Colonic mucosa (tissue), 4 donors: ENCODE results near the gene SPRED3. TPM values are rescaled to one million over a fixed set of nuclear protein-coding genes. Genes with fewer than 3 reads are reported as not detected.

Source experiments
- DNase-seq: peaks from one replicate; pipeline ENCODE4 v3.0.0-alpha.2; 2020
- H3K27ac ChIP-seq: fragments of 200-600 bp; one replicate; pipeline ENCODE4 v1.8.0; 2021
- H3K27me3 ChIP-seq: fragments of 200-600 bp; one replicate; pipeline ENCODE4 v1.8.0; 2021
- H3K36me3 ChIP-seq: fragments of 200-600 bp; one replicate; pipeline ENCODE4 v1.8.0; 2021
- H3K4me1 ChIP-seq: fragments of 200-600 bp; one replicate; pipeline ENCODE4 v1.8.0; 2021; ENCODE audit warnings: mild to moderate bottlenecking
- H3K4me3 ChIP-seq: fragments of 200-600 bp; one replicate; pipeline ENCODE4 v1.8.0; 2021
- H3K9ac ChIP-seq, 2 donors: one replicate each; pipeline ENCODE4 v1.7.0; 2013; ENCODE audit warnings: control low read depth in 2 of 2, low read depth in 2 of 2, low read length in 2 of 2
- H3K9me3 ChIP-seq: fragments of 200-600 bp; one replicate; pipeline ENCODE4 v1.8.0; 2021
- intact Hi-C: fragments of 100-400 bp; cut with DNase I; formaldehyde crosslinking; loops from one replicate; pipeline ENCODE4 v1.14.1; 2022
- total RNA-seq, 2 donors: library from RNA; stranded (reverse); fragmentation: NEBNext Ultra II Directional in 1 of 2; extraction: Animal tissue kit (Norgen Biotek cat#: 25700) in 1 of 2; gene quantifications; one replicate each; pipeline ENCODE4 v1.2.1, GENCODE V29; 2021
- TF ChIP-seq, protein P1 (sequence below): fragments of 200-600 bp; IDR thresholded peaks from one replicate; pipeline ENCODE4 v1.8.0; 2022; ENCODE audit warnings: antibody characterized with exemption, mild to moderate bottlenecking
- donor health status: healthy.
- donor health status: DM: no; HTN: no; CAD: no.
- donor health status: DM: no; HTN: no; CAD: no.

SPRED3 gene
- total RNA-seq, 2 donors from 2014 or later, result 0.61 to 0.99 TPM

DNA sequence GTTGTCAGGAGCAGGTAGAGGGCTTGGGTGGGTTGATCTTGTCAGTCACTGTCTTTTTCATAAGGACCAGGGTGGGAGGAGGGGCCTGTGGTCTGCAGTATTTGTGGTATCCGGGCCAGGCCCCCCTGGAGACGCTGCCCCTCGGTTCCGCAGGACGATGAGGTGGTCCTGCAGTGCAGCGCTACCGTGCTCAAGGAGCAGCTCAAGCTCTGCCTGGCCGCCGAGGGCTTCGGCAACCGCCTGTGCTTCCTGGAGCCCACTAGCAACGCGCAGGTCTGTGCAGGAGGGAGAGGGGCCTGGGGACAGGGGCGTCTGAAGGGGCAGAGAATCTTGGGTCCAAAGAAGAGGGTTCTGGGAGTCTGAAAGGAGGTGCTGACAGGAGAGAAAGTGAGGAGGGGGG is 52.1 kb downstream of the SPRED3 start:
- no peaks in the 10 kb centered on the region for H3K4me1 ChIP-seq
- H3K27me3 ChIP-seq, result no peaks in the 10 kb centered on the region
- TF ChIP-seq, protein P1, sequence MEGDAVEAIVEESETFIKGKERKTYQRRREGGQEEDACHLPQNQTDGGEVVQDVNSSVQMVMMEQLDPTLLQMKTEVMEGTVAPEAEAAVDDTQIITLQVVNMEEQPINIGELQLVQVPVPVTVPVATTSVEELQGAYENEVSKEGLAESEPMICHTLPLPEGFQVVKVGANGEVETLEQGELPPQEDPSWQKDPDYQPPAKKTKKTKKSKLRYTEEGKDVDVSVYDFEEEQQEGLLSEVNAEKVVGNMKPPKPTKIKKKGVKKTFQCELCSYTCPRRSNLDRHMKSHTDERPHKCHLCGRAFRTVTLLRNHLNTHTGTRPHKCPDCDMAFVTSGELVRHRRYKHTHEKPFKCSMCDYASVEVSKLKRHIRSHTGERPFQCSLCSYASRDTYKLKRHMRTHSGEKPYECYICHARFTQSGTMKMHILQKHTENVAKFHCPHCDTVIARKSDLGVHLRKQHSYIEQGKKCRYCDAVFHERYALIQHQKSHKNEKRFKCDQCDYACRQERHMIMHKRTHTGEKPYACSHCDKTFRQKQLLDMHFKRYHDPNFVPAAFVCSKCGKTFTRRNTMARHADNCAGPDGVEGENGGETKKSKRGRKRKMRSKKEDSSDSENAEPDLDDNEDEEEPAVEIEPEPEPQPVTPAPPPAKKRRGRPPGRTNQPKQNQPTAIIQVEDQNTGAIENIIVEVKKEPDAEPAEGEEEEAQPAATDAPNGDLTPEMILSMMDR, result no peak
- no peak for DNase-seq
- no peak overlapping the region for H3K27ac ChIP-seq
- H3K36me3 ChIP-seq, result no peaks in the 10 kb centered on the region
- H3K9ac ChIP-seq, result no peak overlapping the region
- no peak overlapping the region for H3K4me3 ChIP-seq
- intact Hi-C loops, result no loop called here
- no peaks in the 10 kb centered on the region for H3K9me3 ChIP-seq

DNA sequence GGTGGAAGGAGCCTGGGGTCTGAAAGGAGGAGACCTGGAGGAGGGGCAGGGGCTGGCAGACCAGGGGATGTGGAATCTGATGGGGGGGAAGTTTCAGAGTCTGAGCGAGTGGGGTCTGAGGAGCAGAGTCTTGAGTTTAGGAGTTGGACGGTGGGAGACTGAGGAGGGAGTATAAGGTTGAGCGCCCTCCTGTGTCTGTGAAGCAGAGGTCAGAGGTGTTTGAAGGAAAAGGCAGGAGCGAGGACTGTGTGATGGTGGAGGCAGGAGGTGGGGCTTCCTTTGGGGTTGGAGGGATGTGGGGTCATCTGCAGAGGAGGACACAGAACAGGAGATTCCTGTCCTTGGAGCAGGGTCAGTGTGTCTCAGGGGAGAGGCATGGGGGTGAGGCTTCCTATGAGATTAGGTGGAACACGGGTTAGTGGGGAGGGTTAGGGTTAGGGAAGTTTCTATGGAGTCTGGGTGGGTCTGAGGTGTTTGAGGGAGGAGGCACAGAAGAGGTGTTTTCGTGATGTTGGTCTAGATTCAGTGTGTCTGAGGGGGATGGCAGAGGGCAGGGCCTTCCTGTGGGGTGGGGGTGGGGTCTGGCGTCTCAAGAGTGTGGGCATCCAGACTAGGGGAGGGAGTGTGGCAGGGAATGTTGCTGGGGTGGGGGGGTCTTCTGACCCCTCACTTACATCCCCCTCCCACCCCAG is 53.3 kb downstream of the SPRED3 start:
- no peak overlapping the region for H3K4me3 ChIP-seq
- no peaks in the 10 kb centered on the region for H3K36me3 ChIP-seq
- no peaks in the 10 kb centered on the region for H3K9me3 ChIP-seq
- no peak overlapping the region for H3K27ac ChIP-seq
- TF ChIP-seq, protein P1, result no peak
- no peak for DNase-seq
- H3K4me1 ChIP-seq, result no peaks in the 10 kb centered on the region
- H3K27me3 ChIP-seq, result no peaks in the 10 kb centered on the region
- H3K9ac ChIP-seq, result no peak overlapping the region
- intact Hi-C loops, result no loop called here

DNA sequence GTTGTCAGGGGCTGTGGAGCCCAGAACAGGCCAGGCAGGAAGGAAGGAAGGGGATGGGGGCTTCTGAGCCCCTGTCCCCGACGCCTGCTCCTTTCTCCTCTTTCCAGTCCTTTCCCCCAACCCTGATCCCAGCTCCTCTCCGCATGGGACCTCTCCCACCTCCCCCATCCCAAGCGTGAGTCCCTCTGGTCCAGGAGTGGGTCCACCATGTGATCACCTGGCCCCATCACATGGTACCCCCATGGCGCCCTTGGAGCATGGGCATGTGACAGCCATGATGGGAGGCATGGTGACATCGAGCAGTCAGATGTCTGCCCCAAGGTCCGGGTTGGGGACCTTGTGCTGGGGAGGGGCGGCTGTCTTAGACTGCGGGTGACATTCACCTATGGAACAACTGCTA is 54.2 kb downstream of the SPRED3 start:
- no peaks in the 10 kb centered on the region for H3K9me3 ChIP-seq
- intact Hi-C loops, result no loop called here
- no peak overlapping the region for H3K9ac ChIP-seq
- no peak overlapping the region for H3K27ac ChIP-seq
- no peaks in the 10 kb centered on the region for H3K4me1 ChIP-seq
- no peak for DNase-seq
- TF ChIP-seq, protein P1, result no peak
- H3K36me3 ChIP-seq, result no peaks in the 10 kb centered on the region
- H3K27me3 ChIP-seq, result no peaks in the 10 kb centered on the region
- H3K4me3 ChIP-seq, result no peak overlapping the region

DNA sequence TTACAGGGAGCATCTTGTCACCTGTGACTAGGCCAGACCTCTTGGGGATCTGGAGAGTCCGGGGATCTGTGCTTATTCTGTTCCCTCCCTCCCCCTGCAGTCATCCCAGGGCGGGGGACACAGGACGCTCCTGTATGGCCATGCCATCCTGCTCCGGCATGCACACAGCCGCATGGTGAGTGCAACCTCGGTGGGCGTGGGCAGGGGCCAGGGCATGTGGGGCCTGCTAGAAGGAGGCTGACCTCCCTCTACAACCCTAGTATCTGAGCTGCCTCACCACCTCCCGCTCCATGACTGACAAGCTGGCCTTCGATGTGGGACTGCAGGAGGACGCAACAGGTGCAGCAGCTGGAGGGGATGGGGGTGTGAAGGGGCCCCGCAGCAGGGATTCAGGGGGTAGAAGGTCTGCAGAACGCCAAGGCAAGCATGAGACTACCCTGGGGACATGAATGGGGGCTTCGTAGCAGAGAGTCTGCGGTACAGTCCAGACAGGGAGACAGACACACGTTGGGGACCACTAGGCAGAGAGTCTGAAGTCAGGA is 55.0 kb downstream of the SPRED3 start:
- intact Hi-C loops, result no loop called here
- no peak overlapping the region for H3K27ac ChIP-seq
- TF ChIP-seq, protein P1, result no peak
- no peak for DNase-seq
- H3K9me3 ChIP-seq, result no peaks in the 10 kb centered on the region
- no peaks in the 10 kb centered on the region for H3K36me3 ChIP-seq
- no peak overlapping the region for H3K9ac ChIP-seq
- H3K4me1 ChIP-seq, result no peaks in the 10 kb centered on the region
- no peaks in the 10 kb centered on the region for H3K27me3 ChIP-seq
- H3K4me3 ChIP-seq, result no peak overlapping the region

DNA sequence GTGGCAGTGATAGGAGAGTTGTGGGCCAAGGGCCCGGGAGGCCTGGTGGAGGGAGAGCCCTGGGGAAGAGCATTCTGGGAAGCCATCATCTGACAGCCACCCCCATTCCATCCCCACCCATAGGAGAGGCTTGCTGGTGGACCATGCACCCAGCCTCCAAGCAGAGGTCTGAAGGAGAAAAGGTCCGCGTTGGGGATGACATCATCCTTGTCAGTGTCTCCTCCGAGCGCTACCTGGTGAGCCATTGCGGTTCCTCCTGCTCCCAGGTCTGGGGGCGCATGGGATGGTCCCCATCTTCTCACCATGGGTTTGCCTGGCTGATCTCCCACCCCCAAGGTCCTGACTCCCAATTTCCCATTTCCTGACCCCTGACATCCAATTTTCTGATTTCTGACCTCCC is 55.5 kb downstream of the SPRED3 start:
- H3K27ac ChIP-seq, result no peak overlapping the region
- TF ChIP-seq, protein P1, result no peak

More for the DNA sequence above, 55.5 kb downstream of the SPRED3 start:
- intact Hi-C loops, result no loop called here
- H3K36me3 ChIP-seq, result no peaks in the 10 kb centered on the region
- H3K9me3 ChIP-seq, result no peaks in the 10 kb centered on the region
- no peak for DNase-seq
- H3K4me3 ChIP-seq, result no peak overlapping the region
- no peaks in the 10 kb centered on the region for H3K27me3 ChIP-seq
- H3K9ac ChIP-seq, result no peak overlapping the region
- H3K4me1 ChIP-seq, result no peaks in the 10 kb centered on the region
